ENCODE data around the gene RIT2.

The RIT2 gene

GRCh38 chr18:43155842-43156241 is 40.4 kb upstream of the RIT2 start:
- no peak for FAIRE-seq

GRCh38 chr18:43148231-43148630 is 32.7 kb upstream of the RIT2 start:
- no peak for DNase-seq (ENCODE audit: insufficient read length, low spot score)
- no peak for TF ChIP-seq CTCF (IDR thresholded peaks at IDR 0.05; ENCODE audit: insufficient read depth, missing control alignments)
- FAIRE-seq: no peak

More at GRCh38 chr18:43155842-43156241, 40.4 kb upstream of the RIT2 start:
- TF ChIP-seq CTCF (IDR thresholded peaks at IDR 0.05; ENCODE audit: insufficient read depth, missing control alignments): no peak
- DNase-seq (ENCODE audit: insufficient read length, low spot score): no peak

GRCh38 chr18:43141208-43141607 is 25.7 kb upstream of the RIT2 start:
- no peak for TF ChIP-seq CTCF (IDR thresholded peaks at IDR 0.05; ENCODE audit: insufficient read depth, missing control alignments)
- no peak for DNase-seq (ENCODE audit: insufficient read length, low spot score)
- FAIRE-seq: no peak

- no peak for TF ChIP-seq CTCF (IDR thresholded peaks at IDR 0.05; ENCODE audit: insufficient read depth, missing control alignments)
- no peak for FAIRE-seq
- no peak for DNase-seq (ENCODE audit: insufficient read length, low spot score)
These were observed 23.9 kb upstream of the RIT2 start for GRCh38 chr18:43139288-43139946.

GRCh38 chr18:43134876-43135275 is 19.4 kb upstream of the RIT2 start:
- FAIRE-seq: no peak
- no peak for TF ChIP-seq CTCF (IDR thresholded peaks at IDR 0.05; ENCODE audit: insufficient read depth, missing control alignments)
- no peak for DNase-seq (ENCODE audit: insufficient read length, low spot score)

GRCh38 chr18:43130716-43131260 is 15.3 kb upstream of the RIT2 start:
- no peak for DNase-seq (ENCODE audit: insufficient read length, low spot score)
- TF ChIP-seq CTCF (IDR thresholded peaks at IDR 0.05; ENCODE audit: insufficient read depth, missing control alignments): no peak
- peak; percentile 6 for FAIRE-seq

GRCh38 chr18:43129946-43130524 is 14.6 kb upstream of the RIT2 start:
- DNase-seq (ENCODE audit: insufficient read length, low spot score) (no peak), FAIRE-seq (no peak)
- no peak for TF ChIP-seq CTCF (IDR thresholded peaks at IDR 0.05; ENCODE audit: insufficient read depth, missing control alignments)

All from D721Med (cell line).